GM19238 (cell line): ENCODE results near the gene P2RY6.
"Not testable (repeated sequence)": the region's sequence is repeated elsewhere in the genome, so short reads cannot be mapped to it uniquely, and the experiment has no call there.

ENCODE experiments used
- DNase-seq: peaks from one replicate; pipeline ENCODE4 v3.0.0; 2011; ENCODE audit warnings: low spot score; ENCODE audit not compliant: insufficient read length

The P2RY6 gene

GRCh38 chr11:73259406-73260126 lies 12.6 kb upstream of the P2RY6 start:
- no peak for DNase-seq

GRCh38 chr11:73260127-73260457 lies 12.0 kb upstream of the P2RY6 start:
- no peak for DNase-seq

DNA sequence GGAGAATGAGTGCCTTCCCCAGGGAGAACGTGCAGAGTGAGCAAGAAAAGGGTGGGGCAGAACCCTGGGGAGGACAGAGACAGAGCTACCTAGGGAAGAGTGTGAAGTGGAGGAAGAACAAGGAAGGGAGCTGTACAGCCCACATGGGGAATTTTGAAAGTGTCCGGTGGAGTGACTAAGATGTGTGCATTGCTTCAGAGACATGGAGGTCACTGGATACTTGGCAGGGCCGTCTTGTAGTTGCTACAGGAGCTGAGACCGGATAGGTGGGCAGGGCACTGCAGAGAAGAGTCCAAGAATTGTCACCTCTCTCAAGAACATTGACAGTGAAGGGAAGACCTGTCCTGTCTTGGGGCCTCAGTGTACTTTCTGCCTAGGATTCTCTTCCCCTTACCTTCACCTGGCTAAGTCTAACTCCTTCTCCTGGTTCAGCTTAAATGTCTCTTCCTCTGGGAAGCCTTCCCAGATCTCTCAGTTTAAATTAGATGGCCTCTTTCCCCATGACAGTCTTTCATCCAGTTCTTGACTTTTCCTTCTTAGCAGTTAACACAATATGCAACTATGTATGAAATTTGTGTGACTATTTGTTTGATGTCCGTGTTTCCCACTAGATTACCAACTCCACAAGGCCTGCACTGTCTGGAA lies 9.2 kb upstream of the P2RY6 start:
- DNase-seq = no peak

GRCh38 chr11:73263640-73264039 lies 8.5 kb upstream of the P2RY6 start:
- no peak for DNase-seq

DNA sequence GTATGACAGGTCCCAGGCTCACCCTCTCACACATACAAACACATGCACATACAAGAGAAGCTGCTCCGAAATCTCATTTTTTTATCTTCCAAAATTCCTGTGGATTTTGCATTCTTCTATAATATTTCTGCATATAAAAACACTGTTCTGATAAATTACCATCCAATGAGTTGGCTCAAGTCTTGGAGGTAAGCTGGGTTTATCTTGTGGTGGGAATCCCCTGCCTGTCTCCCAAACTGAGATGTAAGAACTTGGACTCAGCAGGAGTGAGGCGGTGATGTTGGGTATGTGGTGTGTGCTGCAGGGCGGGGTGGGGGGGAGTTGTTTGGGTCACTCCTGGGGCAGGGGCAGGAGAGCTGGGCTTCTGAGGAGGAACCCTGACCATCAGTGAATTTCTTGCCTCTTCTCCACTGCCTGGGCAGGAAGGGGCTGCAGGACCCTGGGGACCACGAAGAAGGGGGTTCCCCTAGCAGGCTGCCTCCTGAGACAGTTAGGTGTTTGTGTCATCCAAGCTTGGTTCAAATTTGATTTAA lies 6.8 kb upstream of the P2RY6 start:
- DNase-seq = no peak

DNA sequence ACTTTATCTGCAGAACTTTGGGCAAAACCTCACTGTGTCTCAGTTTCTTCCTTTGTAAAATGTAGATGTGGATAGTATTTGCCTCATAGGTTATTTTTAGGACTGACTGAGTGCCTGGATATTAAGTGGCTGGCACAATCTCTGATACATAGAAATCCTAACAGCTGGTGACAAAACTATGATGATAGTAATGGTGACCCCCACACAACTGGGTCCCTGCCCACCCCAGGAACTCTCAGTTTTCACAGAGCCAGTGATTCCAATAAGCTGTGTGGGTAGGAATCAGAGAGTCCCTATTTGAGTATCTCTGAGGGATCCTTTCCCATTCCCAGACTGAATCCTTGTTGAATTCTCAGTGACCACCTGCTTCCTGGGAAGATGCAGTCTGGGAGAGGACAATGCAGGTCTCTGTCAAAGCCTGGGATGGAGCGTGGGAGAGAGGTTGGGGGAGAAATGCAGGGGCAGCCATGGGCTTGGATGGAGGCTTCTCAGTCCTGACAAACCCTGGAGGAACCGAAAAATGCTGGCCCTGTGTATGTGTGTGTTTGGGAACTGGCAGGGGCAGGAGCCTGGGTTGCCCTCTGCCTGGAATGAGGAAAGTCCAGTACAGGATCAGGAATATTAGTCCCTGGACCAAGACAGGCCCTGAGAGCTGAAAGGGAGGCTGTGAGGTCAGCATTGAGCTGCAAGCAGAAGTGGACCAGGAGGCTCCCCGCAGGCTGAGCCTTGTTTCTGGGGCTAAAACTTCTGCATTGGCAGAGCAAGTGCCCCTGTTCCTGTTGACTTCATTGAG lies 6.1 kb upstream of the P2RY6 start:
- no peak for DNase-seq

DNA sequence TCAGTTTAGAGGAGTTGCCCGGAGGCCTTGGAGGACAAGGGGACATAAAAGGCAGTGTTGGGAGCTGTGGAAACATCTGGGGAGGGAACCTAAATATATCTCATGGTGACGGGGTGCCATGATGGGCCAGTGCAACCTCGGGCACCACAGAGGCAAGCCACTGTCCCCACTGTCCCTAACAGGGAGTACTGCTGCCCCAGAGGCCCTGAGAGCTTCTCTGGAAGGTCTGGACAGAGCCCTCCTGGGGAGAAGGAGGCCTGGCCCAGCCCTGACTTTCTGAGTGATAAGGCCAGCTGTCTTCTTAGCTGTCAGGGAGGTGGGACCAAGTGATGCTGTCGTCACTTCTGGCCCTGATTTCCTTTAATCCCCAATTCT lies 5.5 kb upstream of the P2RY6 start:
- no peak for DNase-seq

DNA sequence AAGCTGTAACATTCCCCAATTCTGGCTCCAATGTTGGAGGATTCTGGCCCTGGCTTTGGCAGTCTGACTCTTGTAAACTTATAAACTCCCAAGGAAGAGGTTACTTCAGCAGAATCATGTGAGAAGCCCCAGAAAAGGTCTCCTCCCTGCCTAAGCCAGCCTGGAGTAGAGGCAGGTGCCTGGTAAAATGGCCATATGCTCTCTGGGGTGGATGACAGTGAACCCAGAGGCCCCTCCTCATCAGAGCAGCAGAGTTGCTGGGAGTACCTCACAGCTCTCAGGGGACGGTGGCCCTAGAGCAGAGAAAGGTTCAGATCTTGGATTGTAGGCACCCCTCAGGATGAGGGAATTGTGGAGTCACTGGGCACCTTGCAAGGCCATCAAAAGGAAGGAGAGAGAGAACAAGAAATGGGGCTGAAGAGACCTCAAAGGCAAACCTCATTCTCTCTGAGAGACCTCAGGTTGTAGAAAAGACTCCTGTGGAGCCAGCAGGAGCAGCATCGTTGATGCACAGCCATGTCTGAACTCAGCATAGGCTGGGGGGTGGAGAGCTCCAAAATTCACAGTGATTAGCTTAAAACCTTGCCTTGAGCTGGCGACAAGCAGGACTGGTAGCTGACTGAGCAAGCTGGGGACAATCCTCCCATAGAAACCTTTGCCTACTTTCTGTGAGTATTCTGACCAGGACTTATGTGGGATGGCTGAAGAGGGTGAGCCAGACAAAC lies 4.9 kb upstream of the P2RY6 start:
- no peak for DNase-seq

GRCh38 chr11:73267906-73268540 lies 4.1 kb upstream of the P2RY6 start:
- DNase-seq = no peak

- no peak for DNase-seq
These were observed 3.4 kb upstream of the P2RY6 start for GRCh38 chr11:73268671-73269271.

DNA sequence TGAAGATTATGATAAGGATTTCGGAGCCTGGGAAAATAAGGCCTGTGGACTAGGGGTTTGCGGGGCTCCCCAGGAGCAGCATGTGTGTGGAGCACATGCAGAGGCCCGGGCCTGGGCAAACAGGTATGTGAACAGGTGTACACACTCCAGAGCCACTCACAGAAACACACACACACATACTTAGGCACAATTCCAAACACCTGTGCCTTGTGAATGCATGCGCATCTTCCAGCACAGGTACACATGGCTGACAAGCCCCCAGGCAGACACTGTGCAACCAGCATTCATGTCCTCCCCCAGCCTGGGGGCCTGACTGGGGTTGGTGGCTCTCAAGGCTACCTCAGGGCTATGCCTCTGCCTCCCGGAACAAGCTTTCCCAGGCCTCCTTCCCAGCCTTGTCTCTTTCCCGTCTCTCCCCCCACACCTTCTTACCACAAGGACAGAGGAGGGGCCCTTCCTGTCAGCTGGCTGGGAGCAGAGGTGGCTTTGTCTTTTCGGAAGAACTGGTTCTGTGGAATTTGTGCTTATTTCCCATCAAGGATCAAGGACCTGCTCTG lies 2.6 kb upstream of the P2RY6 start:
- no peak for DNase-seq

DNA sequence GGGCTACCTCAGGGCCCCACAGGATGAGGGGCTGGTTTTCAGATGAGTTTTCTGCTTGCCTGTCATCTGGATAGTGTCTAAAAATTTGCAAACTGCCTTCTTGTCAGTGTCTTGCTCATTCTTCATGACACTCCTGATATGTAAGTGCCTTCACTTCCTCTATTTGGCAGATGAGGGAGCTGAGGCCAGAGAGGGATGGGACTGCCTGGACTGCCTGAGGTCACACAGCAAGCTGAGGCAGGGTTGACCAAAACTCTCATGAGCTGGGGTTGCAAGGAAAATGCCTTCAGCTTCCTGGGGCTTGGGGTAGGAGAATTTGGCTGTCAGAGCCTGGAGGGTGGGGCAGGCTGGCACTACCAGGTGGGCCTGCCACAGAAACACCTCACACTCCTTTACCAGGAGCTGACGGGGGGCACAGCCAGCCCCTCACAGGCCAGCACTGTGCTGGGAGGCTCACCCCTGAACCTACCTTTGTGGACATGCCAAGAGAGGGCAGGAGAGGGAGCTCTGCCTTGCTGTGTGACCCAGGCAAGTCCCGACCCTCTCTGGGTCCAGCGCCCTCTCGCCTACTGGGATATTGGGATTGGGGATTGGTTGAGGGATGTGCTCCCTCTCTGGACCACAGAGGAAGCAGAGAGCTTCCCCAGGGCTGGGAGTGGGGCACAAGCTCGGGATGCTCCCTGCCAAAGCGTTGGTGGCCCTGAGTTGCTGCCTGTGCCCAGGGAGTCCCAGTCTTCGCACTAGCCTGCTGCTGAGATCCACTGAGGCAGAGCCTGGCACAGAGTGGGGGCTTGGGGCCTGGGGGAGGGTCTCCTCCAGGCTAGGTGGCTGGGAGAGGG lies 1.9 kb upstream of the P2RY6 start:
- DNase-seq = no peak

DNA sequence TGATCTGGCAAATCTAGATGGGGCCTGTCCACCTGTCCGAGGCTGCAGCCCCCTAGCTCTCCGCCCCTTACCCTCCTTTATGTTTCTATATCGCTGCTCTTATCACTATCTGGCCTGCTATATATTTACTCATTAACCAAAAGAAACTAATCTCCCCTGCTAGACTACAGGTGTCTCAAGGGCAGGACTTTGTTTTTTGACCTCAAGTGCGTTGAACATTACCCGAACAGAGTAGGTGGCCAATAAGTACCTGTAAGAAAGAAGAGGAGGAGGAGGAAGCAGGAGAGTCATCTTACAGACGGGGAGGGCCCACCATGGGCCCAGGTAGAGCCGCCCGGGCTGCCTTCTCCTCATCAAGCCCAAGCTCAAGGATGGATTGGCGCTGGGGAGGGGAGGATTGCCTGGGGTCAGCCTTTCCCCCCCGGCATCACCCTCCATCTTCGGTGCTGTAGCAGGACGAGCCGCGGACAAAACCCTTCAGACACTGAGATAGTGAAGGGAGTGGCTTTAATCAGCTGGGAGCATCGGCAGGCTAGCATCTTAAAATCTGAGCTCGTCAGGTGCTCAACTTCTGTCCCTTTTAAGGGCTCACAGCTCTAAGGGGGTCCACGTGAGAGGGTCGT lies 1.2 kb upstream of the P2RY6 start:
- no peak for DNase-seq

GRCh38 chr11:73271478-73271865 lies 666 bp upstream of the P2RY6 start:
- DNase-seq = not testable (repeated sequence)

GRCh38 chr11:73272680-73273038 lies 521 bp downstream of the P2RY6 start:
- DNase-seq = no peak

- no peak for DNase-seq
These were observed 1.2 kb downstream of the P2RY6 start for GRCh38 chr11:73273222-73273895.

DNA sequence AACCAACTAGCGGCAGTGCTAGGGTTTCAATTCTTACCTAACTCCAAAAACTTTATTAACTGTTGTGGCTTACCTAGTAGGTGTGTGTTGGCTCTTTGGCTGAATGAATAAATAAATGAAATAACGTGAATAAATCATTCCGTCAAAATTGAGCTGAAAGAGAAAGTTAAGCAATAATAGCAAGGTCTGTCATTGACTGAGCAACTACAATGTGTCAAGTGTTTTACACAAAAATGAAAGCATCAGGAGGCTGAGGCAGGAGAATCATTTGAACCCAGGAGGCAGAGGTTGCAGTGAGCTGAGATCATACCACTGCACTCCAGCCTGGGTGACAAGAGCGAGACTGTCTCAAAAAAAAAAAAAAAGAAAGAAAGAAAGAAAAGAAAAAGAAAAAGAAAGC lies 2.1 kb downstream of the P2RY6 start:
- not testable (repeated sequence) for DNase-seq

- no peak for DNase-seq
These were observed 2.7 kb downstream of the P2RY6 start for GRCh38 chr11:73274722-73275380.
